Measurements from ENCODE around the gene AATF. TPM values are rescaled to one million over a fixed set of nuclear protein-coding genes. Genes with fewer than 3 reads are reported as not detected.

Gene AATF
- polyA plus RNA-seq, 3 donors: 24.3 to 57.9 (median 41.1) TPM

DNA sequence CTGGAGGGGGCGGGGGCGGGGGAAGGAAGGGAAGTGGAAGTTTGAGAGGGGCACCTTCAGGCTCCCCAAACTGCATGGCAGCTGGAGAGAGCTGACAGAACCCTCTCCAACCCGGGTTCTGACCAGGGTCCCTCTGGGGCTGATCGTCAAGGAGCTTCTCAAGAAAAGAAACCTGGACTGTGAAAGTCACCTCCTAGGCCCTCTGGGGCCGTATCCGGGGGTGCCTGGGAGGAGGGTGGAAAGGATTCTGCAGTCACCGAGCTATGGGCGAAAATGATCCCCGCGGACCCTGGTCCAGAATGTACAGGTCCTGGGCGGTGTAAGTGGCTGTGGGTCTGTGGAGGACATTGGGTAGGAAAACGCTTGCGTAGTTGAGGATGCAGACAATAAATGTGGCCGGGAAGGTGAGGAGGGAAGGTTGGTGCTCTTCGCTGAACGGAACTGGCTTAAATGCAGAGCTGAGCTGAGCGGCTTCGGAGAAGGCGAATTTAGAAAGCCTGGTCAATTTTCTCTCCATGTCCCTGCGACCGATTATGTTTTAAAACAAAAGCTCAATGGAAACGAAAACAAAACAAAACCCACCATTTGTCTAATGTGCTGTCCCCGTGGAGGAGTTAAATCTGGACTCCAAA, 15.1 kb upstream of the AATF start:
- Histone ChIP-seq H3K9ac (ENCODE audit: insufficient read depth, low read length, poor library complexity, severe bottlenecking) (no peak overlapping the region), H3K79me2 (ENCODE audit: insufficient read depth, low read length) (no peaks in the 10 kb centered on the region), H2AFZ (ENCODE audit: insufficient read depth, low read depth, low read length, poor library complexity, severe bottlenecking) (no peak overlapping the region), H3K27me3 (ENCODE audit: control insufficient read depth in 2 of 2, insufficient read depth in 2 of 2, low read length in 2 of 2) (peaks cover 92 to 99% of the 10 kb centered on the region in 2 donors), H3K4me1 (ENCODE audit: control insufficient read depth in 1 of 2, insufficient read depth in 2 of 2, low read length in 2 of 2) (peaks cover 64 to 72% of the 10 kb centered on the region in 2 donors), H3K4me2 (replicated peaks; ENCODE audit: extremely low read depth, low read length, poor library complexity, severe bottlenecking) (peak overlapping the region; percentile 37), H3K36me3 (replicated peaks in 1 of 2; ENCODE audit: control insufficient read depth in 1 of 2, insufficient read depth in 2 of 2, low read length in 2 of 2) (no peaks in the 10 kb centered on the region), H4K20me1 (ENCODE audit: insufficient read depth, low read length) (no peaks in the 10 kb centered on the region), H3K9me3 (replicated peaks in 1 of 2; ENCODE audit: control insufficient read depth in 1 of 2, insufficient read depth in 1 of 2, low read length in 2 of 2) (peaks cover 5 to 69% of the 10 kb centered on the region in 2 donors), H3K27ac (ENCODE audit: low read depth in 1 of 2, low read length in 2 of 2) (no peak overlapping the region), H3K4me3 (replicated peaks in 1 of 3; ENCODE audit: low read depth in 2 of 3, low read length in 3 of 3) (peak overlapping the region in 1 of 3 experiments; percentile 41)
- DNase-seq: no peak
- TF ChIP-seq CTCF (IDR thresholded peaks at IDR 0.05): no peak
- Mint-ChIP-seq H3K9me3 (peaks cover 0 to 67% (median 60%) of the 10 kb centered on the region in 7 donors), H3K4me1 (peaks cover 71% of the 10 kb centered on the region), H3K36me3 (peaks cover 33 to 40% of the 10 kb centered on the region in 2 donors), H3K27me3 (ENCODE audit: low read depth in 3 of 3) (peaks cover 93 to 100% (median 98%) of the 10 kb centered on the region in 3 donors), H3K27ac (peak overlapping the region in 1 of 7 donors; percentile 60), H3K4me3 (peak overlapping the region; percentile 59 to 92)
- intact Hi-C loops (cut with micrococcal nuclease): loop anchor here (2.0 to 10.0 kb wide), 2 partner anchors 13 to 1439 kb away; no protein-coding TSS in a partner anchor
- 8% methylated on average over 18 of the region's 23 CpGs for WGBS (ENCODE audit: insufficient coverage)

DNA sequence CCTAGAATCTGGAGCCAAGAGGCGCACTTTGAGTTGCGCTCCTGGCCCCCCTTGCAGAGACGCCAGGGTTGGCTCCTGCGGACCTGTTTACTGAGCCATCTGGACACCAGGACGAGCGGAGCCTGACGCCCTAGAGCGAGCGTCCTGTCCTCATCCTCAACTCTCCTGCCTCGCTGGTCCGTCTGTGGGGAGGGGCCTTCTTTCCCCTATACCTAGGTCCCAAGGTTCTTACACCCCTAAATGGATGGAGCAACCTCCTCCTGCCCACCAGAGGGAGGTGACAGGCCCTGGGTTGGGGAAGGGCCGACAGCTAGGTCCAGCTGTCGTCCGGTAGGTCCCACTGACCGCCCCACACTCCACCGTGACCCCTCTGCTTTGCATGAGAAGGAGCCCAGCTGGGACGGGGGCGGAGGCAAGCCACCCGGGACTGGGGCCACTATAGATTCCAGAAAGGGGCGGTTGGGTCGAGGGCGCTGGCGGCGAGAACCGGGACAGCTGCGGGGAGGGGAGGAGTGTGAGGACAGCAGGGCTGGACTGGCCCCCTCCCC, 14.5 kb upstream of the AATF start:
- Histone ChIP-seq H3K36me3 (replicated peaks in 1 of 2; ENCODE audit: control insufficient read depth in 1 of 2, insufficient read depth in 2 of 2, low read length in 2 of 2) (no peaks in the 10 kb centered on the region), H3K4me1 (ENCODE audit: control insufficient read depth in 1 of 2, insufficient read depth in 2 of 2, low read length in 2 of 2) (peaks cover 62 to 71% of the 10 kb centered on the region in 2 donors), H3K79me2 (ENCODE audit: insufficient read depth, low read length) (no peaks in the 10 kb centered on the region), H3K27ac (ENCODE audit: low read depth in 1 of 2, low read length in 2 of 2) (no peak overlapping the region), H3K9me3 (replicated peaks in 1 of 2; ENCODE audit: control insufficient read depth in 1 of 2, insufficient read depth in 1 of 2, low read length in 2 of 2) (peaks cover 6 to 75% of the 10 kb centered on the region in 2 donors), H3K9ac (ENCODE audit: insufficient read depth, low read length, poor library complexity, severe bottlenecking) (no peak overlapping the region), H2AFZ (ENCODE audit: insufficient read depth, low read depth, low read length, poor library complexity, severe bottlenecking) (no peak overlapping the region), H3K27me3 (ENCODE audit: control insufficient read depth in 2 of 2, insufficient read depth in 2 of 2, low read length in 2 of 2) (peaks cover 92 to 99% of the 10 kb centered on the region in 2 donors), H4K20me1 (ENCODE audit: insufficient read depth, low read length) (no peaks in the 10 kb centered on the region), H3K4me3 (replicated peaks in 1 of 3; ENCODE audit: low read depth in 2 of 3, low read length in 3 of 3) (peak overlapping the region in 1 of 3 experiments; percentile 29), H3K4me2 (replicated peaks; ENCODE audit: extremely low read depth, low read length, poor library complexity, severe bottlenecking) (peak overlapping the region; percentile 37)
- intact Hi-C loops (cut with micrococcal nuclease): loop anchor here in 1 of 2 donors (10.0 kb wide), 1 partner anchor 1439 kb away; no protein-coding TSS in a partner anchor
- Mint-ChIP-seq H3K4me1 (peaks cover 74% of the 10 kb centered on the region), H3K36me3 (peaks cover 33 to 38% of the 10 kb centered on the region in 2 donors), H3K9me3 (peaks cover 0 to 68% (median 65%) of the 10 kb centered on the region in 7 donors), H3K27ac (no peak overlapping the region), H3K4me3 (peak overlapping the region; percentile 37 to 92), H3K27me3 (ENCODE audit: low read depth in 3 of 3) (peaks cover 93 to 100% (median 98%) of the 10 kb centered on the region in 3 donors)
- 7% methylated on average over 22 of the region's 26 CpGs for WGBS (ENCODE audit: insufficient coverage)
- DNase-seq: no peak
- TF ChIP-seq CTCF (IDR thresholded peaks at IDR 0.05): no peak
